Measurements from ENCODE around the gene CDKN2AIP.

GRCh38 chr4:183467246-183467645, 22.8 kb downstream of the CDKN2AIP start:
- TF ChIP-seq CTCF (IDR thresholded peaks at IDR 0.05; ENCODE audit: poor library complexity) = no peak
- TF ChIP-seq EZH2 (IDR thresholded peaks at IDR 0.05; ENCODE audit: borderline replicate concordance) = no peak
- no peak for TF ChIP-seq EZH2phosphoT487 (IDR thresholded peaks at IDR 0.05; ENCODE audit: low read depth, severe bottlenecking, unreplicated experiment)
